Osteoblast (primary cell): ENCODE data around the gene GBP6. TPM values are rescaled to one million over a fixed set of nuclear protein-coding genes. Genes with fewer than 3 reads are reported as not detected.
"Not testable (repeated sequence)": the region's sequence is repeated elsewhere in the genome, so short reads cannot be mapped to it uniquely, and the experiment has no call there.

Experiments
- DNase-seq: peaks from one replicate; pipeline ENCODE4 v3.0.0; 2011; ENCODE audit warnings: low spot score, mixed read lengths; ENCODE audit not compliant: insufficient read length; ENCODE audit errors: missing footprints
- H2AFZ ChIP-seq: 2 replicates; pipeline ENCODE4 v1.6.0; 2011; ENCODE audit warnings: mild to moderate bottlenecking, low read length
- H3K27ac ChIP-seq: 2 replicates; pipeline ENCODE4 v1.5.1; 2011; ENCODE audit warnings: mild to moderate bottlenecking, low read depth, low read length, moderate library complexity
- H3K27me3 ChIP-seq: 2 replicates; pipeline ENCODE4 v1.6.0; 2012; ENCODE audit warnings: mild to moderate bottlenecking, control low read depth, inconsistent platforms, low read length, moderate library complexity; ENCODE audit not compliant: insufficient read depth
- H3K36me3 ChIP-seq: 2 replicates; pipeline ENCODE4 v1.5.1; 2011; ENCODE audit warnings: mild to moderate bottlenecking, low read length, control low read depth, moderate library complexity; ENCODE audit not compliant: insufficient read depth
- H3K4me1 ChIP-seq: 2 replicates; pipeline ENCODE4 v1.5.1; 2011; ENCODE audit warnings: mild to moderate bottlenecking, low read length, control low read depth, moderate library complexity; ENCODE audit not compliant: insufficient read depth
- H3K4me2 ChIP-seq: 2 replicates; pipeline ENCODE4 v1.6.0; 2011; ENCODE audit warnings: mild to moderate bottlenecking, low read length; ENCODE audit not compliant: insufficient read depth
- H3K4me3 ChIP-seq: fragments of 200-600 bp; sonication (generic); 3 replicates; pipeline ENCODE4 v1.5.1; 2012; ENCODE audit warnings: mild to moderate bottlenecking, low read length, inconsistent platforms; ENCODE audit not compliant: insufficient read depth
- H3K79me2 ChIP-seq: 2 replicates; pipeline ENCODE4 v1.6.0; 2012; ENCODE audit warnings: mild to moderate bottlenecking, low read length, control low read depth, inconsistent platforms; ENCODE audit not compliant: insufficient read depth
- H3K9me3 ChIP-seq: 2 replicates; pipeline ENCODE4 v1.5.1; 2011; ENCODE audit warnings: low read depth, low read length, control low read depth
- H4K20me1 ChIP-seq: 2 replicates; pipeline ENCODE4 v1.6.0; 2012; ENCODE audit warnings: mild to moderate bottlenecking, low read length, control low read depth; ENCODE audit not compliant: insufficient read depth
- total RNA-seq: library from RNA; depleted of rRNA; stranded (reverse); fragments of >200 nt; gene quantifications from 2 replicates; pipeline ENCODE4 v1.2.3, GENCODE V29; 2012
- TF ChIP-seq, protein P1 (sequence below): IDR thresholded peaks from 2 replicates; pipeline ENCODE4 v1.5.1; 2011; ENCODE audit warnings: mild to moderate bottlenecking, low read depth, low read length, moderate library complexity; ENCODE audit errors: extremely low read depth

The GBP6 gene
- total RNA-seq, 1 donor = not detected

DNA sequence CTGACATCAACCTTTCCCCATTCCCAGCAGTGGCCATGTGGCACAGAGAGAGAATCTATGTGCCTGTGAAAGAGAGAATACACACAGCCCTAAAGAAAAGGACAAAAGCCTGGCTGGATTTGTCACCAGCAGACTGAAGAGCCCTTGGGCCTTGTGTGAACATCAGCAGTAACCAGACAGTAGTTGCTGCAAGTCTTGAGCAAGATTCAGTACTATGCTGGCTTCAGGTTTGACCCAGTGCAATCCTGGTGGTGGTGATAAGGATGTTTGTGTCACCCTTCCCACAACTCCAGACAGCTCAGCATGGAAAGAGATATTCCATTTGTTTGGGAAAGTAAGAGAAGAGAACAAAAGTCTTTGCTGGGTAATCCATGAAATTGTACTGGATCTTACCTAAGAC lies 28.4 kb upstream of the GBP6 start:
- Histone ChIP-seq H4K20me1 (no peaks in the 10 kb centered on the region), H3K9me3 (no peaks in the 10 kb centered on the region), H3K4me3 (no peak overlapping the region), H3K36me3 (no peaks in the 10 kb centered on the region), H3K4me1 (no peaks in the 10 kb centered on the region), H3K4me2 (no peak overlapping the region), H3K79me2 (no peaks in the 10 kb centered on the region), H3K27me3 (no peaks in the 10 kb centered on the region), H2AFZ (no peak overlapping the region), H3K27ac (no peak overlapping the region)
- DNase-seq = no peak
- TF ChIP-seq, protein P1, sequence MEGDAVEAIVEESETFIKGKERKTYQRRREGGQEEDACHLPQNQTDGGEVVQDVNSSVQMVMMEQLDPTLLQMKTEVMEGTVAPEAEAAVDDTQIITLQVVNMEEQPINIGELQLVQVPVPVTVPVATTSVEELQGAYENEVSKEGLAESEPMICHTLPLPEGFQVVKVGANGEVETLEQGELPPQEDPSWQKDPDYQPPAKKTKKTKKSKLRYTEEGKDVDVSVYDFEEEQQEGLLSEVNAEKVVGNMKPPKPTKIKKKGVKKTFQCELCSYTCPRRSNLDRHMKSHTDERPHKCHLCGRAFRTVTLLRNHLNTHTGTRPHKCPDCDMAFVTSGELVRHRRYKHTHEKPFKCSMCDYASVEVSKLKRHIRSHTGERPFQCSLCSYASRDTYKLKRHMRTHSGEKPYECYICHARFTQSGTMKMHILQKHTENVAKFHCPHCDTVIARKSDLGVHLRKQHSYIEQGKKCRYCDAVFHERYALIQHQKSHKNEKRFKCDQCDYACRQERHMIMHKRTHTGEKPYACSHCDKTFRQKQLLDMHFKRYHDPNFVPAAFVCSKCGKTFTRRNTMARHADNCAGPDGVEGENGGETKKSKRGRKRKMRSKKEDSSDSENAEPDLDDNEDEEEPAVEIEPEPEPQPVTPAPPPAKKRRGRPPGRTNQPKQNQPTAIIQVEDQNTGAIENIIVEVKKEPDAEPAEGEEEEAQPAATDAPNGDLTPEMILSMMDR = no peak

DNA sequence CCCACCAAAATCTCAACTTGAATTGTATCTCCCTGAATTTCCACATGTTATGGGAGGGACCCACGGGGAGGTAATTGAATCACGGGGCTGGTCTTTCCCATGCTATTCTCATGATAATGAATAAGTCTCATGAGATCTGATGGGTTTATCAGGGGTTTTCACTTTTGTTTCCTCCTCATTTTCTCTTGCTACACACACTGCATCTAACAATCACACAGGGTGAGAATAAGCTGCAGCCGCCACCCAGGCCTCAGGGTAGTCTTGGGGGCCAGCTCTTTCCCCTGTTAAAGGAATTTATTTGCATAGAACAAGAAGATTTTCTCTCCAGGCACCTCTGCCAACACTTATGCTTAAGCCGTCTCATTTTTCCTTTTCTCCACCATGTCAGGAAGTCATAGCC lies 26.0 kb upstream of the GBP6 start:
- no peak overlapping the region for H2AFZ ChIP-seq
- H3K79me2 ChIP-seq = no peaks in the 10 kb centered on the region
- H3K36me3 ChIP-seq = no peaks in the 10 kb centered on the region
- no peaks in the 10 kb centered on the region for H3K4me1 ChIP-seq
- no peaks in the 10 kb centered on the region for H3K27me3 ChIP-seq
- no peak overlapping the region for H3K4me2 ChIP-seq
- H4K20me1 ChIP-seq = no peaks in the 10 kb centered on the region
- TF ChIP-seq, protein P1 = no peak
- DNase-seq = no peak
- H3K4me3 ChIP-seq = no peak overlapping the region
- H3K27ac ChIP-seq = no peak overlapping the region
- H3K9me3 ChIP-seq = no peaks in the 10 kb centered on the region

DNA sequence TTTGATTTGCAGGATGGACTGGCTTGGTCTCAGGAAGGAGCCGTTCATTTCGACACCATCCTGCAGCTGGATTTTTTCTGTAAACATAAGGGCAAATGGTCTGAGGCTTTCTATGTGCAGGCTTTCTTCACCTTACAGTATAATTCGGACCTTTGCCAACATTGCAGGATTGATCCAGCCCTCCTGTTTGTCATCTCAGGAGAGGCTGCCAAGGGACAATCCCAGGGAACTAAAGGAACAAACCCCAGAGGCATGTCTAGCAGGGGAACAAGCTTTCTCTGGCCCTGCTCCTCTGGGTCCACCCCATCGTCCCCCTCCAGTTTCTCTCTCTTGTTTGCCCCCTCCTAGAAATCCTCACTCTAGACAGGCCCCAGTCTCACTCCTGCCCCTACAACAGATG lies 24.8 kb upstream of the GBP6 start:
- DNase-seq = no peak
- Histone ChIP-seq H3K9me3 (no peaks in the 10 kb centered on the region), H3K36me3 (no peaks in the 10 kb centered on the region), H3K27ac (no peak overlapping the region), H2AFZ (no peak overlapping the region), H3K4me3 (no peak overlapping the region), H3K79me2 (no peaks in the 10 kb centered on the region), H3K4me2 (no peak overlapping the region), H3K27me3 (no peaks in the 10 kb centered on the region), H4K20me1 (no peaks in the 10 kb centered on the region), H3K4me1 (no peaks in the 10 kb centered on the region)
- TF ChIP-seq, protein P1 = no peak

DNA sequence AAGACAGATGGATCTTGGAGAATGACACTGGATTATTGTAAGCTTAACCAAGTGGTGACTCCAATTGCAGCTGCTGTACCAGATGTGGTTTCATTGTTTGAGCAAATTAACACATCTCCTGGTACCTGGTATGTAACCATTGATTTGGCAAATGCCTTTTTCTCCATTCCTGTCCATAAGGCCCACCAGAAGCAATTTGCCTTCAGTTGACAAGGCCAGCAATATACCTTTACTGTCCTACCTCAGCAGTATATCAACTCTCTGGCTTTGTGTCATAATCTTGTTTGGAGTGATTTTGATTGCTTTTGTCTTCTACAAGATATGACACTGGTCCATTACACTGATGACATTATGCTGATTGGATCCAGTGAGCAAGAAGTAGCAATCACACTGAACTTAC lies 18.4 kb upstream of the GBP6 start:
- H3K4me1 ChIP-seq, H3K9me3 ChIP-seq, H2AFZ ChIP-seq, H3K27ac ChIP-seq, H3K27me3 ChIP-seq, DNase-seq, H3K4me3 ChIP-seq, H3K79me2 ChIP-seq, H4K20me1 ChIP-seq, H3K36me3 ChIP-seq, H3K4me2 ChIP-seq: not testable (repeated sequence)

DNA sequence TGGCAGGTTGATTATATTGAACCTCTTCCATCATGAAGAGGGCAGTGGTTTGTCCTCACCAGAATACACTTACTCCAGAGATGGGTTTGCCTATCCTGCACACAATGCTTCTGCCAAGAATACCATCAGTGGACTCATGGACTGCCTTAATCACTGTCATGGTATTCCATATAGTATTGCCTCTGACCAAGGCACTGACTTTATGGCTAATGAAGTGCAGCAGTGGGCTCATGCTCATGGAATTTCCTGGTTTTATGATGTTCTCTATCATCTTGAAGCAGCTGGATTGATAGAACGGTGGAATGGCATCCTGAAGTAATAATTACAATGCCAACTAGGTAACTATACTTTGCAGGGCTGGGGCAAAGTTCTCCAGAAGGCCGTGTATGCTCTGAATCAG lies 16.6 kb upstream of the GBP6 start:
- no peak overlapping the region for H3K27ac ChIP-seq
- H3K4me2 ChIP-seq = no peak overlapping the region
- H3K79me2 ChIP-seq = no peaks in the 10 kb centered on the region
- TF ChIP-seq, protein P1 = no peak
- H3K9me3 ChIP-seq = no peaks in the 10 kb centered on the region
- DNase-seq = no peak
- H3K27me3 ChIP-seq = no peaks in the 10 kb centered on the region
- no peaks in the 10 kb centered on the region for H3K4me1 ChIP-seq
- H2AFZ ChIP-seq = no peak overlapping the region
- no peak overlapping the region for H3K4me3 ChIP-seq
- no peaks in the 10 kb centered on the region for H4K20me1 ChIP-seq
- no peaks in the 10 kb centered on the region for H3K36me3 ChIP-seq
